Left lobe of liver (tissue), 2 donors: ENCODE measurements around the gene DENND2A. TPM values are rescaled to one million over a fixed set of nuclear protein-coding genes. Genes with fewer than 3 reads are reported as not detected.
"Not testable (repeated sequence)": the region's sequence is repeated elsewhere in the genome, so short reads cannot be mapped to it uniquely, and the experiment has no call there.

Source experiments
- ATAC-seq: fragments of 200-7000 bp; cut with Tn5 transposase; one replicate; pipeline ENCODE4 v1.9.1; 2020; ENCODE audit warnings: mild to moderate bottlenecking, moderate library complexity
- DNase-seq: peaks from one replicate; pipeline ENCODE4 v3.0.0-alpha.2; 2020; ENCODE audit warnings: low spot score
- total RNA-seq: library from RNA; stranded (reverse); gene quantifications from one replicate; pipeline ENCODE4 v1.2.1, GENCODE V29; 2021
- donor health status: DM: no; HTN: no; CAD: no; lungs with moderate emphysema.
- donor health status: DM: no; HTN: yes; CAD: no.

DENND2A gene
- total RNA-seq, 1 donor from 2014 or later: 2.5 TPM

- ATAC-seq (no peak), DNase-seq (no peak)
Observed at GRCh38 chr7:140594131-140594691, 46.4 kb downstream of the DENND2A start.

GRCh38 chr7:140593672-140593982, 47.0 kb downstream of the DENND2A start:
- ATAC-seq: no peak
- no peak for DNase-seq

GRCh38 chr7:140592964-140593671, 47.5 kb downstream of the DENND2A start:
- ATAC-seq: no peak
- DNase-seq: no peak

- ATAC-seq (no peak), DNase-seq (no peak)
Observed at GRCh38 chr7:140591180-140591902, 49.3 kb downstream of the DENND2A start.

- ATAC-seq (no peak), DNase-seq (no peak)
Observed at GRCh38 chr7:140587243-140587642, 53.4 kb downstream of the DENND2A start.

GRCh38 chr7:140586516-140586915, 54.1 kb downstream of the DENND2A start:
- ATAC-seq: no peak

GRCh38 chr7:140585333-140585732, 55.3 kb downstream of the DENND2A start:
- no peak for DNase-seq
- ATAC-seq: no peak

More at GRCh38 chr7:140586516-140586915, 54.1 kb downstream of the DENND2A start:
- no peak for DNase-seq

- ATAC-seq: no peak
- no peak for DNase-seq
Observed at GRCh38 chr7:140584195-140584851, 56.3 kb downstream of the DENND2A start.

GRCh38 chr7:140581411-140581810, 59.2 kb downstream of the DENND2A start:
- no peak for ATAC-seq

GRCh38 chr7:140577651-140578050, 63.0 kb downstream of the DENND2A start:
- DNase-seq: no peak
- no peak for ATAC-seq

More at GRCh38 chr7:140581411-140581810, 59.2 kb downstream of the DENND2A start:
- no peak for DNase-seq

GRCh38 chr7:140576589-140576988, 64.0 kb downstream of the DENND2A start:
- ATAC-seq (no peak), DNase-seq (no peak)

- DNase-seq (no peak), ATAC-seq (no peak)
Observed at GRCh38 chr7:140571538-140572122, 69.0 kb downstream of the DENND2A start.

- DNase-seq: no peak
- no peak for ATAC-seq
Observed at GRCh38 chr7:140570120-140570519, 70.5 kb downstream of the DENND2A start.

- ATAC-seq (no peak), DNase-seq (no peak)
Observed at GRCh38 chr7:140568021-140568813, 72.4 kb downstream of the DENND2A start.

GRCh38 chr7:140566186-140566585, 74.4 kb downstream of the DENND2A start:
- not testable (repeated sequence) for DNase-seq, ATAC-seq

GRCh38 chr7:140565761-140566160, 74.9 kb downstream of the DENND2A start:
- not testable (repeated sequence) for ATAC-seq

GRCh38 chr7:140564643-140565042, 76.0 kb downstream of the DENND2A start:
- DNase-seq: no peak
- ATAC-seq: no peak

More at GRCh38 chr7:140565761-140566160, 74.9 kb downstream of the DENND2A start:
- not testable (repeated sequence) for DNase-seq

- ATAC-seq (no peak), DNase-seq (no peak)
Observed at GRCh38 chr7:140562926-140563481, 77.6 kb downstream of the DENND2A start.

GRCh38 chr7:140559410-140559809, 81.2 kb downstream of the DENND2A start:
- ATAC-seq (no peak), DNase-seq (no peak)
